Measurements from ENCODE around the gene GRIK3.

The GRIK3 gene

DNA sequence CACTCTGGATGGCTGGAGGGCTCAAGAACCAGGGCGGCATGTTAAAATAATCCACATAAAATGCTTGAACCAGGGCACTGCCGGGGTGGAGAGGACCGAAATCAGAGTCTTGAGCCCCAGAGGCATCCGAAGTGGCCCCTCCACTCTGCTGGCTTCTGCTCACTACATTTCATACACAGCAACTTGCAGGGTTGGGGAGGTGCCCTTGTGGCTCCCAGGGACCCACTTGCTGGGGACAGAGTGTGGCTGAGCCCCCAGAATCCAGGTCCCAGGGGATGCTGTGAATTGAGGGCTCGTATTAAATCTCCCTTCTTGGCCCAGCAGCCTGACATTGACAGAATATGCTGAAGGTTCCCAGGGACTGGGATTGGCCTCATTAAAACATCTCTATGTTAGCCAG, 181.7 kb downstream of the GRIK3 start:
- TF ChIP-seq, protein P1, sequence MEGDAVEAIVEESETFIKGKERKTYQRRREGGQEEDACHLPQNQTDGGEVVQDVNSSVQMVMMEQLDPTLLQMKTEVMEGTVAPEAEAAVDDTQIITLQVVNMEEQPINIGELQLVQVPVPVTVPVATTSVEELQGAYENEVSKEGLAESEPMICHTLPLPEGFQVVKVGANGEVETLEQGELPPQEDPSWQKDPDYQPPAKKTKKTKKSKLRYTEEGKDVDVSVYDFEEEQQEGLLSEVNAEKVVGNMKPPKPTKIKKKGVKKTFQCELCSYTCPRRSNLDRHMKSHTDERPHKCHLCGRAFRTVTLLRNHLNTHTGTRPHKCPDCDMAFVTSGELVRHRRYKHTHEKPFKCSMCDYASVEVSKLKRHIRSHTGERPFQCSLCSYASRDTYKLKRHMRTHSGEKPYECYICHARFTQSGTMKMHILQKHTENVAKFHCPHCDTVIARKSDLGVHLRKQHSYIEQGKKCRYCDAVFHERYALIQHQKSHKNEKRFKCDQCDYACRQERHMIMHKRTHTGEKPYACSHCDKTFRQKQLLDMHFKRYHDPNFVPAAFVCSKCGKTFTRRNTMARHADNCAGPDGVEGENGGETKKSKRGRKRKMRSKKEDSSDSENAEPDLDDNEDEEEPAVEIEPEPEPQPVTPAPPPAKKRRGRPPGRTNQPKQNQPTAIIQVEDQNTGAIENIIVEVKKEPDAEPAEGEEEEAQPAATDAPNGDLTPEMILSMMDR (IDR thresholded peaks at IDR 0.05; ENCODE audit: insufficient read depth, low read depth, low read length, missing control alignments) = no peak
- no peak overlapping the region for H3K4me3 ChIP-seq (ENCODE audit: low read depth, low read length)
- DNase-seq (ENCODE audit: low read depth) = no peak

DNA sequence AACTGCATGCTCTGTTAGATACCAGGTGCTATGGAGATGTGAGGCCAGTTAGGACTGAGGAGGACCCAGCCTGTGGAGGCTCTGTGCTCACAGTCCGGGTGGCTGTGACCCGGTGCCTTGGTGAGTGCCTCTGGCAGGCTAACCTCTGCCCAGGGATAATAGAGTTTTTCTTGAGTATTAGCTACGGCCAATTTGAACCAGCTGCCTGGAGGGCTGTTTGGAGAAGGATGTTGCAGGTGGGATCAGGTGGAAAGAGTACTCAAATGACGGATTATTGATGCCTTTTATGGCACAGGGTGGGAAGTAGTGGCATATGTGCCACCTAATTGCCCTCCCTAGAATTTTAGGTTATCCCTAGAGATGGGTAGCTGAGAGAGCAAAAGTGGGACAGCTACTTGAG, 182.7 kb downstream of the GRIK3 start:
- H3K4me3 ChIP-seq (ENCODE audit: low read depth, low read length) = no peak overlapping the region
- TF ChIP-seq, protein P1 (IDR thresholded peaks at IDR 0.05; ENCODE audit: insufficient read depth, low read depth, low read length, missing control alignments) = no peak
- DNase-seq (ENCODE audit: low read depth) = no peak

DNA sequence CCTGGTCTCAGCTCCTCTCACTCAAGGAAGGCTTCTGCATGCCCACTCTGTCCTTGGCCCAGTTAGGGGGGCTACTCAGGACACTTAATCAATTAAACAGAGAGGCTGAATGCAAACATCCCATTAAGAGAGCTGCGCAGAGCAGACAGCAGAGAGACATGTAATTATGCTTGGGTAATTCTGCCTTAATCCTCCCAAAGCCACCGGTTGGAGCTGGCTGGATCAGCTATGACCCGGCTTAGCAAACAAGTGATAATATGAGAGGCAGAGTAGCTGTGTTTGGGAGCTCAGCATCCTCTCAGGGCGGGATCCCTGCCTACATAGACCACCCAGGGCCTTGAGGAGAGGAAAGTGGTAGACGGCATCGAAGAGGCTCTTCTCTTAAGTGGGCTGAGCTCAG, 183.2 kb downstream of the GRIK3 start:
- TF ChIP-seq, protein P1 (IDR thresholded peaks at IDR 0.05; ENCODE audit: insufficient read depth, low read depth, low read length, missing control alignments) = no peak
- H3K4me3 ChIP-seq (ENCODE audit: low read depth, low read length) = no peak overlapping the region
- DNase-seq (ENCODE audit: low read depth) = no peak

DNA sequence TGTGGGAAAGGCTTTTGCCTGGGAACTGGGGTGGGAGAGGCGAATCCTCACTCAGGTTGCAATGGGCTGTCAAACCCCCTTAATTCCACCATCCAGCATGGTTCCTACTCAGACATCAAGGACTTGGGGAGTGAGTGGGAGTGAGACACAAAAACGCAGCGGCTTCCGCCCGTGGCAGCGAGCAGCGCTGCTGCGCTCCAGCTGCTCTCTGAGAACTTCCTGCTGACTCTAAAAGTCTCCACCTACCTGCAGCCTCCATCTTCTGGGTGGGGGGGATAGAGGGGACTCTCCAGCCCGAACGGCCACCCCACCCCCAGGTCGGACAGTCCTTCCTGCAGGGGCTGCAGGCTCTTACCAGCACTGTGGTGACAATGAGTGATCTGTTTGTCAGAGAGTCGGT, 184.4 kb downstream of the GRIK3 start:
- DNase-seq (ENCODE audit: low read depth) = no peak
- H3K4me3 ChIP-seq (ENCODE audit: low read depth, low read length) = no peak overlapping the region
- TF ChIP-seq, protein P1 (IDR thresholded peaks at IDR 0.05; ENCODE audit: insufficient read depth, low read depth, low read length, missing control alignments) = no peak

DNA sequence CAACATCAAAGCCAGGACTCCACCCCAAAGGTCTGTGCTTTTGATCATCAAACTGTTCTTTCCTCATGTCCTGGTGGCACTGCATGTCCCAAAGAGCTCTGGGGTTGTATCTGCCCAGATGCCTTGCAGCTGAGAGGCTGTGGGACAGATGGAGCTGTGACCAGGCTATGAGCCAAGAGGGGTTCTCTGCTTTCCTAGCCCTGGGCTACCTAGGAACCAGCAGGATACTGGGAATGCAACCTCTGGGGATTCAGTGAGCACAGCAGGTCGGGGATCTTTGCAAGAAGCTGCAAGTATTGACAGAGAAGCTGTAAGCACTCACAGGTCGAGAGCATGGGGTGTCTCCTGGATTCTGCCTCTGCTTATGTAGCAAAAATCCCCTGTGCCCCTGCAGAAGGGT, 186.6 kb downstream of the GRIK3 start:
- no peak overlapping the region for H3K4me3 ChIP-seq (ENCODE audit: low read depth, low read length)
- TF ChIP-seq, protein P1 (IDR thresholded peaks at IDR 0.05; ENCODE audit: insufficient read depth, low read depth, low read length, missing control alignments) = no peak
- no peak for DNase-seq (ENCODE audit: low read depth)

DNA sequence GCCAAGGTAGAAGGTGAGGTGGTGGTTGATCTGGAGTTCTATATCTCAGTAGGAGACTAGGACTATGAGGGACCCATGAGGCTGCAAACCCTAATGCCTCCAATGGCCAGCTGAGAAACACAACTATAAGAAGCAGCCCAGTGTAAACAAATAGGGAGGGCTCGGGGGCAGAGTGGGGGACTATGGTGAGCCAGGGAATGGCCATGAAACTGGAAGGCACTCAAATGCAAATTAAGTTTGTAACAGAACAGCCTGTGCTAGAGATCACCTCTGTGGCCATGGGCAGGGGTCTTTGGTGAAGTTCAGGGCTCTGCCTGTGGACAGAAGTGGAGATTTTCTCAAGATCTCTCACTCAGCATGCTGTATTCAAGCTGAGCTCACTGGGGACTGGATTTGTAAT, 187.1 kb downstream of the GRIK3 start:
- DNase-seq (ENCODE audit: low read depth) = no peak

DNA sequence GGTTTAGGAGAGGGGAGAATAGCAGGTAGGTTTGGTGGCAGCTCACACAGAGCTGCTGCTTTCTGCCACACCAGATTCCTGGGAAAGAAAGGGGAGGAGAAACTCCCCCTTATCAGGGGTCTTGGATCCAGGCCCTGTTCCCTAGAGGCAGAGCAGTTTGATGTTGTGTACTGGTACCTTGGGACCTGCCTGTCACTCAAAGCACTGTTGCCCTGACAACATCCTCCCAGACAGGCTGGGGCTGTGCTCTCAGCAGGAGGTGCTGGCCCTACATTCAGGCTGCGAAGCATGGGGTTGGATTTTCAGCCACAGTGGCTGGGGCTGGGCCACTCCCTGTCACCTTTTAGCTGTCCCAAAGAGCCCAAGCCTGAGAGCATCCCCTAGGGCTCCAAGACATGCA, 188.0 kb downstream of the GRIK3 start:
- no peak for DNase-seq (ENCODE audit: low read depth)
- no peak overlapping the region for H3K4me3 ChIP-seq (ENCODE audit: low read depth, low read length)
- TF ChIP-seq, protein P1 (IDR thresholded peaks at IDR 0.05; ENCODE audit: insufficient read depth, low read depth, low read length, missing control alignments) = no peak

More for the DNA sequence above, 187.1 kb downstream of the GRIK3 start:
- no peak overlapping the region for H3K4me3 ChIP-seq (ENCODE audit: low read depth, low read length)
- TF ChIP-seq, protein P1 (IDR thresholded peaks at IDR 0.05; ENCODE audit: insufficient read depth, low read depth, low read length, missing control alignments) = no peak
